Endothelial cell (in vitro differentiated cells): Measurements from ENCODE around the gene SPACA1. TPM values are rescaled to one million over a fixed set of nuclear protein-coding genes. Genes with fewer than 3 reads are reported as not detected.

Experiments
- DNase-seq: peaks from one replicate; pipeline ENCODE4 v3.0.0; 2021; ENCODE audit warnings: low spot score
- H3K27ac Mint-ChIP-seq: one replicate; pipeline ENCODE4 v1.8.0; 2021; ENCODE audit warnings: mixed read lengths, inconsistent platforms; ENCODE audit not compliant: unreplicated experiment
- H3K27me3 Mint-ChIP-seq: one replicate; pipeline ENCODE4 v1.8.0; 2021; ENCODE audit warnings: mild to moderate bottlenecking, moderate library complexity, mixed read lengths, inconsistent platforms; ENCODE audit not compliant: unreplicated experiment
- H3K36me3 Mint-ChIP-seq: one replicate; pipeline ENCODE4 v1.8.0; 2021; ENCODE audit warnings: mild to moderate bottlenecking, low read depth, mixed read lengths, inconsistent platforms; ENCODE audit not compliant: unreplicated experiment
- H3K4me1 Mint-ChIP-seq: one replicate; pipeline ENCODE4 v1.8.0; 2021; ENCODE audit warnings: mild to moderate bottlenecking, mixed read lengths, inconsistent platforms; ENCODE audit not compliant: unreplicated experiment
- H3K4me3 Mint-ChIP-seq: one replicate; pipeline ENCODE4 v1.8.0; 2021; ENCODE audit warnings: mild to moderate bottlenecking, mixed read lengths, inconsistent platforms; ENCODE audit not compliant: unreplicated experiment
- H3K9me3 Mint-ChIP-seq: one replicate; pipeline ENCODE4 v1.8.0; 2021; ENCODE audit warnings: mixed read lengths, inconsistent platforms; ENCODE audit not compliant: unreplicated experiment
- CTCF ChIP-seq: fragments of 200-600 bp; sonication (generic); IDR thresholded peaks from one replicate; pipeline ENCODE4 v1.5.0; 2021; ENCODE audit warnings: antibody characterized with exemption; ENCODE audit not compliant: unreplicated experiment
- total RNA-seq: library from RNA; stranded (reverse); fragmentation: NEBNext Ultra II Directional; extraction: Animal tissue kit (Norgen Biotek cat#: 25700); gene quantifications from one replicate; pipeline ENCODE4 v1.2.1, GENCODE V29; 2021; ENCODE audit not compliant: unreplicated experiment

The SPACA1 gene
- total RNA-seq, 1 donor from 2014 or later = not detected

GRCh38 chr6:88008411-88008810 lies 39.2 kb upstream of the SPACA1 start:
- Mint-ChIP-seq H3K4me1 (peaks cover 12% of the 10 kb centered on the region), H3K4me3 (no peak overlapping the region), H3K27ac (no peak overlapping the region), H3K9me3 (no peaks in the 10 kb centered on the region), H3K27me3 (no peaks in the 10 kb centered on the region), H3K36me3 (no peaks in the 10 kb centered on the region)
- no peak for DNase-seq
- TF ChIP-seq CTCF = no peak

GRCh38 chr6:88008831-88009231 lies 38.8 kb upstream of the SPACA1 start:
- peaks cover 12% of the 10 kb centered on the region for H3K4me1 Mint-ChIP-seq
- no peak overlapping the region for H3K27ac Mint-ChIP-seq
- H3K4me3 Mint-ChIP-seq = no peak overlapping the region
- H3K27me3 Mint-ChIP-seq = no peaks in the 10 kb centered on the region
- H3K9me3 Mint-ChIP-seq = no peaks in the 10 kb centered on the region
- no peaks in the 10 kb centered on the region for H3K36me3 Mint-ChIP-seq
- no peak for DNase-seq
- no peak for TF ChIP-seq CTCF

- H3K36me3 Mint-ChIP-seq = no peaks in the 10 kb centered on the region
- TF ChIP-seq CTCF = no peak
- H3K9me3 Mint-ChIP-seq = no peaks in the 10 kb centered on the region
- DNase-seq = no peak
- H3K27me3 Mint-ChIP-seq = no peaks in the 10 kb centered on the region
- no peak overlapping the region for H3K27ac Mint-ChIP-seq
- no peak overlapping the region for H3K4me3 Mint-ChIP-seq
- no peaks in the 10 kb centered on the region for H3K4me1 Mint-ChIP-seq
Measured at GRCh38 chr6:88013015-88013414, 34.6 kb upstream of the SPACA1 start.

GRCh38 chr6:88013554-88013953 lies 34.1 kb upstream of the SPACA1 start:
- H3K4me1 Mint-ChIP-seq = no peaks in the 10 kb centered on the region

GRCh38 chr6:88020439-88020838 lies 27.2 kb upstream of the SPACA1 start:
- no peak for TF ChIP-seq CTCF
- Mint-ChIP-seq H3K4me3 (no peak overlapping the region), H3K27me3 (no peaks in the 10 kb centered on the region), H3K4me1 (no peaks in the 10 kb centered on the region), H3K36me3 (no peaks in the 10 kb centered on the region), H3K9me3 (no peaks in the 10 kb centered on the region), H3K27ac (no peak overlapping the region)
- DNase-seq = no peak

More at GRCh38 chr6:88013554-88013953, 34.1 kb upstream of the SPACA1 start:
- no peak for DNase-seq
- no peaks in the 10 kb centered on the region for H3K36me3 Mint-ChIP-seq
- H3K4me3 Mint-ChIP-seq = no peak overlapping the region
- H3K27ac Mint-ChIP-seq = no peak overlapping the region
- TF ChIP-seq CTCF = peak; percentile 43
- no peaks in the 10 kb centered on the region for H3K27me3 Mint-ChIP-seq
- no peaks in the 10 kb centered on the region for H3K9me3 Mint-ChIP-seq
